Measurements from ENCODE around the gene TMEM132C. TPM values are rescaled to one million over a fixed set of nuclear protein-coding genes. Genes with fewer than 3 reads are reported as not detected.

TMEM132C gene
- total RNA-seq, 1 experiment from 2014 or later, result not detected

- no peaks in the 10 kb centered on the region for H3K36me3 Mint-ChIP-seq (ENCODE audit: insufficient read depth, unreplicated experiment)
- H3K4me1 Mint-ChIP-seq (ENCODE audit: low read depth, unreplicated experiment), result no peaks in the 10 kb centered on the region
- BruUV-seq (replicated peaks), result no TSS peak
- no peak for DNase-seq
- CTCF ChIA-PET, result no interaction called here
- intact Hi-C loops (cut with micrococcal nuclease; ENCODE audit: unreplicated experiment), result no loop called here
- H3K27ac Mint-ChIP-seq (ENCODE audit: unreplicated experiment), result no peak overlapping the region
- H3K4me3 Mint-ChIP-seq (ENCODE audit: low read depth, unreplicated experiment), result no peak overlapping the region
- peaks cover 21% of the 10 kb centered on the region for H3K9me3 Mint-ChIP-seq (ENCODE audit: low read depth, unreplicated experiment)
- TF ChIP-seq, protein P1, sequence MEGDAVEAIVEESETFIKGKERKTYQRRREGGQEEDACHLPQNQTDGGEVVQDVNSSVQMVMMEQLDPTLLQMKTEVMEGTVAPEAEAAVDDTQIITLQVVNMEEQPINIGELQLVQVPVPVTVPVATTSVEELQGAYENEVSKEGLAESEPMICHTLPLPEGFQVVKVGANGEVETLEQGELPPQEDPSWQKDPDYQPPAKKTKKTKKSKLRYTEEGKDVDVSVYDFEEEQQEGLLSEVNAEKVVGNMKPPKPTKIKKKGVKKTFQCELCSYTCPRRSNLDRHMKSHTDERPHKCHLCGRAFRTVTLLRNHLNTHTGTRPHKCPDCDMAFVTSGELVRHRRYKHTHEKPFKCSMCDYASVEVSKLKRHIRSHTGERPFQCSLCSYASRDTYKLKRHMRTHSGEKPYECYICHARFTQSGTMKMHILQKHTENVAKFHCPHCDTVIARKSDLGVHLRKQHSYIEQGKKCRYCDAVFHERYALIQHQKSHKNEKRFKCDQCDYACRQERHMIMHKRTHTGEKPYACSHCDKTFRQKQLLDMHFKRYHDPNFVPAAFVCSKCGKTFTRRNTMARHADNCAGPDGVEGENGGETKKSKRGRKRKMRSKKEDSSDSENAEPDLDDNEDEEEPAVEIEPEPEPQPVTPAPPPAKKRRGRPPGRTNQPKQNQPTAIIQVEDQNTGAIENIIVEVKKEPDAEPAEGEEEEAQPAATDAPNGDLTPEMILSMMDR (IDR thresholded peaks at IDR 0.05; ENCODE audit: unreplicated experiment), result no peak
- H3K27me3 Mint-ChIP-seq (ENCODE audit: unreplicated experiment), result no peaks in the 10 kb centered on the region
These were observed 202.0 kb downstream of the TMEM132C start for GRCh38 chr12:128468926-128469325.

DNA sequence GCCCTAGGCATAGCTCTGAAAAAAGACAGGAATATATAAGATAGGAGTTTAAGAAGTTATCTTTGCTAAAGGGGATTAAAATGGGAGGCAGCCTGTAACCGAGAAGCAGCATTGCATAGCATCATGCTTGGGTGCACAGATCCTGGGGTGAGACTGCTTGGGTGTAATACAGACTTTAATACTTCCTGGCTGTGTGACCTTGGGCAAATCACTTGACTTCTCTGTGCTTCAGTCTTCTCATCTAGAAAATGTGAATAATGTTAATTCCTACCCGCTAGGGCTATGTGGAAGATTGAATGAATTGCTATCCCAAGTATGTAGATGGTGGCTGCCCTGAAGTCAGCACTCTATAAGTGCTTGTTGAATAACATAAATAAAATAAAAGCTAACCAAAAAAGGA, 204.5 kb downstream of the TMEM132C start:
- no TSS peak for BruUV-seq (replicated peaks)

GRCh38 chr12:128474916-128475315, 207.9 kb downstream of the TMEM132C start:
- DNase-seq, result no peak
- TF ChIP-seq, protein P1 (IDR thresholded peaks at IDR 0.05; ENCODE audit: unreplicated experiment), result no peak
- Mint-ChIP-seq H3K27me3 (ENCODE audit: unreplicated experiment) (no peaks in the 10 kb centered on the region), H3K4me1 (ENCODE audit: low read depth, unreplicated experiment) (no peaks in the 10 kb centered on the region), H3K36me3 (ENCODE audit: insufficient read depth, unreplicated experiment) (no peaks in the 10 kb centered on the region), H3K9me3 (ENCODE audit: low read depth, unreplicated experiment) (peaks cover 8% of the 10 kb centered on the region), H3K27ac (ENCODE audit: unreplicated experiment) (no peak overlapping the region), H3K4me3 (ENCODE audit: low read depth, unreplicated experiment) (no peak overlapping the region)
- intact Hi-C loops (cut with micrococcal nuclease; ENCODE audit: unreplicated experiment), result no loop called here
- BruUV-seq (replicated peaks), result no TSS peak
- CTCF ChIA-PET, result no interaction called here

More for the DNA sequence above, 204.5 kb downstream of the TMEM132C start:
- H3K9me3 Mint-ChIP-seq (ENCODE audit: low read depth, unreplicated experiment), result peaks cover 15% of the 10 kb centered on the region
- intact Hi-C loops (cut with micrococcal nuclease; ENCODE audit: unreplicated experiment), result no loop called here
- no peak overlapping the region for H3K27ac Mint-ChIP-seq (ENCODE audit: unreplicated experiment)
- CTCF ChIA-PET, result no interaction called here
- H3K4me3 Mint-ChIP-seq (ENCODE audit: low read depth, unreplicated experiment), result no peak overlapping the region
- H3K36me3 Mint-ChIP-seq (ENCODE audit: insufficient read depth, unreplicated experiment), result no peaks in the 10 kb centered on the region
- no peak for DNase-seq
- no peaks in the 10 kb centered on the region for H3K4me1 Mint-ChIP-seq (ENCODE audit: low read depth, unreplicated experiment)
- TF ChIP-seq, protein P1 (IDR thresholded peaks at IDR 0.05; ENCODE audit: unreplicated experiment), result no peak
- no peaks in the 10 kb centered on the region for H3K27me3 Mint-ChIP-seq (ENCODE audit: unreplicated experiment)

DNA sequence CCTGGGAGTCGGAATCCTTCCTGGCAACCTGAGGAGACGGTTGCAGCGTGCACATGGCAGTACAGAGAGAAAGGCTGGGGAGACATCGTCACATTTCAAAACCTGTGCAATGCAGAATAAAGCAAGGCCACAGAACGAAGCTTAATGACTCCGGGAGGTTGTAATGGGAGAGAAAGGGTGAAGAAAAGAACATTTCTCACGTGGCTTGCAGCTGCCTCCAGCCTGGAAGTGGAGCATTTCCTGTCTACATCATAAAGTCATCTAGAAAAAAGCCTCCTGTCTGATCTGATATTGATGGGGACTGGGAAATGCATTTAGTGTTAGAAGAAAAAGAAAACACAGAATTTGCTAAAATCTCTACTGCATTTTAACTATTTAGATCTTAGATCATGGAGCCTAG, 209.3 kb downstream of the TMEM132C start:
- CTCF ChIA-PET, result no interaction called here

More for the DNA sequence above, 209.3 kb downstream of the TMEM132C start:
- no peaks in the 10 kb centered on the region for H3K36me3 Mint-ChIP-seq (ENCODE audit: insufficient read depth, unreplicated experiment)
- TF ChIP-seq, protein P1 (IDR thresholded peaks at IDR 0.05; ENCODE audit: unreplicated experiment), result no peak
- H3K27ac Mint-ChIP-seq (ENCODE audit: unreplicated experiment), result no peak overlapping the region
- peaks cover 8% of the 10 kb centered on the region for H3K9me3 Mint-ChIP-seq (ENCODE audit: low read depth, unreplicated experiment)
- intact Hi-C loops (cut with micrococcal nuclease; ENCODE audit: unreplicated experiment), result no loop called here
- BruUV-seq (replicated peaks), result no TSS peak
- H3K4me3 Mint-ChIP-seq (ENCODE audit: low read depth, unreplicated experiment), result no peak overlapping the region
- no peaks in the 10 kb centered on the region for H3K27me3 Mint-ChIP-seq (ENCODE audit: unreplicated experiment)
- DNase-seq, result no peak
- H3K4me1 Mint-ChIP-seq (ENCODE audit: low read depth, unreplicated experiment), result no peaks in the 10 kb centered on the region
